Stimulated activated CD4-positive, alpha-beta T cell treated with anti-CD3 and anti-CD28 coated beads, Interleukin-12 subunit alpha, Interleukin-12 subunit beta, amount 100 ng/mL, for 4 hours (primary cell): ENCODE data around the gene ULK3.
A peak's percentile ranks its signal among the peaks of the same experiment; 100 is the strongest.

ENCODE experiments used
- DNase-seq: peaks from one replicate; pipeline ENCODE4 v3.0.0-alpha.2; 2020

Gene ULK3

GRCh38 chr15:74821091-74821789 is 21.7 kb downstream of the ULK3 start:
- DNase-seq, result no peak

- no peak for DNase-seq
These were observed 22.9 kb downstream of the ULK3 start for GRCh38 chr15:74820056-74820455.

GRCh38 chr15:74817370-74817737 is 25.6 kb downstream of the ULK3 start:
- DNase-seq, result no peak

GRCh38 chr15:74816624-74817369 is 26.2 kb downstream of the ULK3 start:
- DNase-seq, result no peak

GRCh38 chr15:74815961-74816360 is 27.0 kb downstream of the ULK3 start:
- no peak for DNase-seq

GRCh38 chr15:74815121-74815934 is 27.6 kb downstream of the ULK3 start:
- DNase-seq, result no peak

GRCh38 chr15:74812533-74812932 is 30.4 kb downstream of the ULK3 start, which contains the start of gene LMAN1L:
Gene LMAN1L, plus strand, starts transcription at chr15:74812835. Its CDS starts 20 bp downstream, at chr15:74812855.
- no peak for DNase-seq

GRCh38 chr15:74809956-74810355 is 33.0 kb downstream of the ULK3 start:
- no peak for DNase-seq

- DNase-seq, result no peak
These were observed 33.7 kb downstream of the ULK3 start for GRCh38 chr15:74809242-74809641.

GRCh38 chr15:74808840-74809229 is 34.1 kb downstream of the ULK3 start:
- no peak for DNase-seq

- no peak for DNase-seq
These were observed 34.7 kb downstream of the ULK3 start for GRCh38 chr15:74808078-74808839.

GRCh38 chr15:74807282-74807681 is 35.7 kb downstream of the ULK3 start:
- DNase-seq, result no peak

- DNase-seq, result no peak
These were observed 38.0 kb downstream of the ULK3 start for GRCh38 chr15:74804935-74805334.

GRCh38 chr15:74802862-74803447 is 40.0 kb downstream of the ULK3 start:
- no peak for DNase-seq

- no peak for DNase-seq
These were observed 40.7 kb downstream of the ULK3 start for GRCh38 chr15:74802290-74802689.

- DNase-seq, result no peak
These were observed 41.5 kb downstream of the ULK3 start for GRCh38 chr15:74801311-74801997.

- no peak for DNase-seq
These were observed 42.3 kb downstream of the ULK3 start for GRCh38 chr15:74800559-74801094.

GRCh38 chr15:74799856-74800558 is 42.9 kb downstream of the ULK3 start:
- DNase-seq, result peak; percentile 82

GRCh38 chr15:74799255-74799855 is 43.6 kb downstream of the ULK3 start:
- no peak for DNase-seq
